SK-N-SH treated with all-trans-retinoic acid at 6 μM for 48 hours (cell line): ENCODE data around the gene TIAM2.
"Not testable (repeated sequence)": the region's sequence is repeated elsewhere in the genome, so short reads cannot be mapped to it uniquely, and the experiment has no call there.

Experiments used
- ATAC-seq: fragments of 200-7000 bp; cut with Tn5 transposase; 3 replicates; pipeline ENCODE4 v1.9.1; 2020; ENCODE audit warnings: mild to moderate bottlenecking, moderate library complexity
- ARNTL ChIP-seq: fragments of 450-650 bp; formaldehyde crosslinking; IDR thresholded peaks from 2 replicates; pipeline ENCODE4 v1.5.0; 2020; ENCODE audit warnings: low read depth, mild to moderate bottlenecking, moderate library complexity, borderline replicate concordance
- BACH2 ChIP-seq: fragments of 250-450 bp; sonication (Bioruptor Pico); IDR thresholded peaks from 2 replicates; pipeline ENCODE4 v1.9.0; 2021; ENCODE audit warnings: mild to moderate bottlenecking, borderline replicate concordance
- CSDC2 ChIP-seq: fragments of 250-450 bp; sonication (Bioruptor Pico); IDR thresholded peaks from 2 replicates; pipeline ENCODE4 v1.5.0; 2020; ENCODE audit warnings: mild to moderate bottlenecking, moderate library complexity
- ESRRG ChIP-seq: fragments of 250-450 bp; sonication (Bioruptor Pico); IDR thresholded peaks from 2 replicates; pipeline ENCODE4 v1.6.1; 2021; ENCODE audit warnings: mild to moderate bottlenecking
- ISL1 ChIP-seq: fragments of 250-450 bp; sonication (Bioruptor Pico); IDR thresholded peaks from 2 replicates; pipeline ENCODE4 v2.1.2; 2022; ENCODE audit warnings: mild to moderate bottlenecking, moderate library complexity
- OSR1 ChIP-seq: fragments of 250-450 bp; sonication (Bioruptor Pico); IDR thresholded peaks from 2 replicates; pipeline ENCODE4 v1.8.0; 2022; ENCODE audit warnings: moderate library complexity, mild to moderate bottlenecking, inconsistent platforms
- PATZ1 ChIP-seq: fragments of 250-450 bp; sonication (Bioruptor Pico); IDR thresholded peaks from 2 replicates; pipeline ENCODE4 v1.8.0; 2020; ENCODE audit warnings: mild to moderate bottlenecking, moderate library complexity, borderline replicate concordance
- POU6F1 ChIP-seq: fragments of 250-450 bp; sonication (Bioruptor Pico); IDR thresholded peaks from 2 replicates; pipeline ENCODE4 v1.8.0; 2021; ENCODE audit warnings: low read depth, mild to moderate bottlenecking, moderate library complexity, borderline replicate concordance
- PPARA ChIP-seq: fragments of 250-450 bp; sonication (Bioruptor Pico); IDR thresholded peaks from 2 replicates; pipeline ENCODE4 v1.5.0; 2020; ENCODE audit warnings: mild to moderate bottlenecking, borderline replicate concordance
- TCF4 ChIP-seq: fragments of 250-450 bp; sonication (Bioruptor Pico); IDR thresholded peaks from 2 replicates; pipeline ENCODE4 v1.8.0; 2021; ENCODE audit warnings: mild to moderate bottlenecking, moderate library complexity, borderline replicate concordance
- TOX ChIP-seq: fragments of 250-450 bp; sonication (Bioruptor Pico); IDR thresholded peaks from 2 replicates; pipeline ENCODE4 v1.8.0; 2021; ENCODE audit warnings: mild to moderate bottlenecking, moderate library complexity, borderline replicate concordance
- ZC3H10 ChIP-seq: fragments of 250-450 bp; sonication (Bioruptor Pico); IDR thresholded peaks from 2 replicates; pipeline ENCODE4 v1.5.1; 2021; ENCODE audit warnings: mild to moderate bottlenecking, moderate library complexity
- ZFP3 ChIP-seq: fragments of 250-450 bp; sonication (Bioruptor Pico); IDR thresholded peaks from 2 replicates; pipeline ENCODE4 v1.5.0; 2020; ENCODE audit warnings: mild to moderate bottlenecking, moderate library complexity
- ZFP30 ChIP-seq: fragments of 450-650 bp; formaldehyde crosslinking; IDR thresholded peaks from 2 replicates; pipeline ENCODE4 v1.5.0; 2022; ENCODE audit warnings: mild to moderate bottlenecking, moderate library complexity
- ZNF565 ChIP-seq: fragments of 450-650 bp; formaldehyde crosslinking; conservative IDR thresholded peaks from 2 replicates; pipeline ENCODE4 v1.5.0; 2020; ENCODE audit warnings: low read depth, mild to moderate bottlenecking, moderate library complexity
- ZNF70 ChIP-seq: fragments of 450-650 bp; formaldehyde crosslinking; IDR thresholded peaks from 2 replicates; pipeline ENCODE4 v1.5.0; 2020; ENCODE audit warnings: mild to moderate bottlenecking, moderate library complexity
- ZNF8 ChIP-seq: fragments of 450-650 bp; formaldehyde crosslinking; IDR thresholded peaks from 2 replicates; pipeline ENCODE4 v1.5.0; 2020; ENCODE audit warnings: mild to moderate bottlenecking, moderate library complexity
- TF ChIP-seq, protein P1 (sequence below): fragments of 250-450 bp; sonication (Bioruptor Pico); IDR thresholded peaks from 2 replicates; pipeline ENCODE4 v1.5.1; 2020; ENCODE audit warnings: low read depth, mild to moderate bottlenecking, moderate library complexity
- TF ChIP-seq, protein P2 (sequence below): fragments of 250-450 bp; sonication (Bioruptor Pico); IDR thresholded peaks from 2 replicates; pipeline ENCODE4 v1.5.1; 2021; ENCODE audit warnings: mild to moderate bottlenecking, moderate library complexity
- TF ChIP-seq, protein P3 (sequence below): fragments of 250-450 bp; sonication (Bioruptor Pico); IDR thresholded peaks from 2 replicates; pipeline ENCODE4 v1.5.0; 2020; ENCODE audit warnings: mild to moderate bottlenecking, moderate library complexity

The TIAM2 gene

DNA sequence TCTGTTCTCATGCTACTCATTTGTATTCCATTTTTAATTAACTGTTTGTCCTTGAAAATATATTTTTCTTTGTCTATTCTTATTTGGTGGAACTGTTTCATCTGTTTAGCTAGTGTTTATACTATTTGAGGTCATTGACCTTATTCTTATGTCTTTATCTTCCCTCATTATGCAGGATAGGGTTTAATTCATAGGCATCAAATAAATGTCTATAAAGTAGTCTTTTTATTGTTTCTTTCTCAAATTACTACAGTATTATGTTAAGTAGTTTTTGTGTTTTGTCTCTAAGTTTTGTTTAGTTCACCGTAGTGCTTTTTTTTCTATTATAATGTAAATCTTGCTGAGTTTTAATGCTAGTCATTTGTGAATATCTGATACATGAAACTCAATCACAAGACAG lies 19.0 kb downstream of the TIAM2 start:
- TF ChIP-seq ZNF565 (CRISPR knock-in tag), result no peak
- TF ChIP-seq ZFP30, result no peak
- TF ChIP-seq, protein P1, sequence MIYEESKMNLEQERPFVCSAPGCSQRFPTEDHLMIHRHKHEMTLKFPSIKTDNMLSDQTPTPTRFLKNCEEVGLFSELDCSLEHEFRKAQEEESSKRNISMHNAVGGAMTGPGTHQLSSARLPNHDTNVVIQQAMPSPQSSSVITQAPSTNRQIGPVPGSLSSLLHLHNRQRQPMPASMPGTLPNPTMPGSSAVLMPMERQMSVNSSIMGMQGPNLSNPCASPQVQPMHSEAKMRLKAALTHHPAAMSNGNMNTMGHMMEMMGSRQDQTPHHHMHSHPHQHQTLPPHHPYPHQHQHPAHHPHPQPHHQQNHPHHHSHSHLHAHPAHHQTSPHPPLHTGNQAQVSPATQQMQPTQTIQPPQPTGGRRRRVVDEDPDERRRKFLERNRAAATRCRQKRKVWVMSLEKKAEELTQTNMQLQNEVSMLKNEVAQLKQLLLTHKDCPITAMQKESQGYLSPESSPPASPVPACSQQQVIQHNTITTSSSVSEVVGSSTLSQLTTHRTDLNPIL (CRISPR knock-in tag), result no peak
- no peak for TF ChIP-seq PATZ1 (CRISPR knock-in tag)
- no peak for TF ChIP-seq TCF4 (CRISPR knock-in tag)
- TF ChIP-seq PPARA (CRISPR knock-in tag), result no peak
- TF ChIP-seq BACH2 (CRISPR knock-in tag), result no peak
- TF ChIP-seq ARNTL (CRISPR knock-in tag), result no peak
- TF ChIP-seq ZC3H10 (CRISPR knock-in tag), result no peak
- TF ChIP-seq CSDC2 (CRISPR knock-in tag), result no peak
- no peak for TF ChIP-seq TOX (CRISPR knock-in tag)
- no peak for TF ChIP-seq ZNF8 (CRISPR knock-in tag)
- TF ChIP-seq, protein P2, sequence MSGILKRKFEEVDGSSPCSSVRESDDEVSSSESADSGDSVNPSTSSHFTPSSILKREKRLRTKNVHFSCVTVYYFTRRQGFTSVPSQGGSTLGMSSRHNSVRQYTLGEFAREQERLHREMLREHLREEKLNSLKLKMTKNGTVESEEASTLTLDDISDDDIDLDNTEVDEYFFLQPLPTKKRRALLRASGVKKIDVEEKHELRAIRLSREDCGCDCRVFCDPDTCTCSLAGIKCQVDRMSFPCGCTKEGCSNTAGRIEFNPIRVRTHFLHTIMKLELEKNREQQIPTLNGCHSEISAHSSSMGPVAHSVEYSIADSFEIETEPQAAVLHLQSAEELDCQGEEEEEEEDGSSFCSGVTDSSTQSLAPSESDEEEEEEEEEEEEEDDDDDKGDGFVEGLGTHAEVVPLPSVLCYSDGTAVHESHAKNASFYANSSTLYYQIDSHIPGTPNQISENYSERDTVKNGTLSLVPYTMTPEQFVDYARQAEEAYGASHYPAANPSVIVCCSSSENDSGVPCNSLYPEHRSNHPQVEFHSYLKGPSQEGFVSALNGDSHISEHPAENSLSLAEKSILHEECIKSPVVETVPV (CRISPR knock-in tag), result no peak
- TF ChIP-seq OSR1 (CRISPR knock-in tag), result no peak
- no peak for TF ChIP-seq ISL1 (CRISPR knock-in tag)
- peak; percentile 24; the same call in 1 of the 3 replicates for ATAC-seq

- no peak for TF ChIP-seq ZNF70
- TF ChIP-seq ZNF565 (CRISPR knock-in tag), result no peak
- TF ChIP-seq ZFP30, result no peak
- TF ChIP-seq ESRRG, result no peak
- TF ChIP-seq ZFP3 (CRISPR knock-in tag), result no peak
- no peak for TF ChIP-seq POU6F1 (CRISPR knock-in tag)
- no peak for TF ChIP-seq ZNF8 (CRISPR knock-in tag)
- TF ChIP-seq ISL1 (CRISPR knock-in tag), result no peak
- TF ChIP-seq BACH2 (CRISPR knock-in tag), result no peak
- TF ChIP-seq, protein P3, sequence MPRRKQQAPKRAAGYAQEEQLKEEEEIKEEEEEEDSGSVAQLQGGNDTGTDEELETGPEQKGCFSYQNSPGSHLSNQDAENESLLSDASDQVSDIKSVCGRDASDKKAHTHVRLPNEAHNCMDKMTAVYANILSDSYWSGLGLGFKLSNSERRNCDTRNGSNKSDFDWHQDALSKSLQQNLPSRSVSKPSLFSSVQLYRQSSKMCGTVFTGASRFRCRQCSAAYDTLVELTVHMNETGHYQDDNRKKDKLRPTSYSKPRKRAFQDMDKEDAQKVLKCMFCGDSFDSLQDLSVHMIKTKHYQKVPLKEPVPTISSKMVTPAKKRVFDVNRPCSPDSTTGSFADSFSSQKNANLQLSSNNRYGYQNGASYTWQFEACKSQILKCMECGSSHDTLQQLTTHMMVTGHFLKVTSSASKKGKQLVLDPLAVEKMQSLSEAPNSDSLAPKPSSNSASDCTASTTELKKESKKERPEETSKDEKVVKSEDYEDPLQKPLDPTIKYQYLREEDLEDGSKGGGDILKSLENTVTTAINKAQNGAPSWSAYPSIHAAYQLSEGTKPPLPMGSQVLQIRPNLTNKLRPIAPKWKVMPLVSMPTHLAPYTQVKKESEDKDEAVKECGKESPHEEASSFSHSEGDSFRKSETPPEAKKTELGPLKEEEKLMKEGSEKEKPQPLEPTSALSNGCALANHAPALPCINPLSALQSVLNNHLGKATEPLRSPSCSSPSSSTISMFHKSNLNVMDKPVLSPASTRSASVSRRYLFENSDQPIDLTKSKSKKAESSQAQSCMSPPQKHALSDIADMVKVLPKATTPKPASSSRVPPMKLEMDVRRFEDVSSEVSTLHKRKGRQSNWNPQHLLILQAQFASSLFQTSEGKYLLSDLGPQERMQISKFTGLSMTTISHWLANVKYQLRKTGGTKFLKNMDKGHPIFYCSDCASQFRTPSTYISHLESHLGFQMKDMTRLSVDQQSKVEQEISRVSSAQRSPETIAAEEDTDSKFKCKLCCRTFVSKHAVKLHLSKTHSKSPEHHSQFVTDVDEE (CRISPR knock-in tag), result no peak
- no peak for TF ChIP-seq TCF4 (CRISPR knock-in tag)
- no peak for TF ChIP-seq TOX (CRISPR knock-in tag)
- TF ChIP-seq OSR1 (CRISPR knock-in tag), result no peak
- no peak for TF ChIP-seq PATZ1 (CRISPR knock-in tag)
- TF ChIP-seq, all 23 proteins: peak for 0
- ATAC-seq, result peak; percentile 89
These were observed 19.7 kb downstream of the TIAM2 start for GRCh38 chr6:155014670-155015300.

GRCh38 chr6:155018415-155018814 lies 23.3 kb downstream of the TIAM2 start:
- not testable (repeated sequence) for ATAC-seq
